ENCODE results near the gene LCK. TPM values are rescaled to one million over a fixed set of nuclear protein-coding genes. Genes with fewer than 3 reads are reported as not detected.
A peak's percentile ranks its signal among the peaks of the same experiment; 100 is the strongest.
"Not testable (repeated sequence)": the region's sequence is repeated elsewhere in the genome, so short reads cannot be mapped to it uniquely, and the experiment has no call there.

The LCK gene
- total RNA-seq, 1 donor from 2014 or later = 0.54 TPM

DNA sequence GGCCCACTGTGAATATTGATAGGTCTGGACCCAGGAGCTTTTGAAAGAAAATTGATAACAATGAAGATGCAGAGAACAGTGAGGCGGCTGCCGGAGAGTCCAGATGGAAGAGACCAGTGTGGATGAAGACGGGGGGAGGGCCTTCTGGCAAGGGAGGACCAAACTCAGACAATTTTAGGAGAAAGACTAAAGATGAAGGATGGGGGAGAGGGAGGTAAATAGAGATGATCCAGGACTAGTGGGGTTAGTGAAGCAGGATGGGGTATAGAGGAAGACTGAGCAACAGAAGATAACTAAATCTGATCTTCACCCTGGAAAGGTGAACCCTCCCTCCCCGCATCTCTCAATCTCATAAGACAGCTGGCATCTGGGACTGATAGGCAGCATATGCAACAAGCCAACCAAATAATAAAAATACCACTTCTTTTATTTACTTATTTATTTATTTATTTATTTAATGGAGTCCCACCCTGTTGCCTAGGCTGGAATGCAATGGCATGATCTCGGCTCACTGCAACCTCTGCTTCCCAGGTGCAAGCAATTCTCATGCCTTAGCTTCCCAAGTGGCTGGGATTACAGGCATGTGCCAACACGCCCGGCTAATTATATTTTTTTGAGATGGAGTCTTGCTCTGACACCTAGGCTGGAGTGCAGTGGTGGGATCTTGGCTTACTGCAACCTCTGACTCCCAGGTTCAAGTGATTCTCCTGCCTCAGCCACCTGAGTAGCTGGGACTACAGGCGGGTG lies 18.3 kb upstream of the LCK start:
- intact Hi-C loops (cut with DNase I) = no loop called here
- DNase-seq (ENCODE audit: low spot score) = no peak

- DNase-seq (ENCODE audit: low spot score) = no peak
- intact Hi-C loops (cut with DNase I) = no loop called here
Measured at GRCh38 chr1:32234792-32235191, 16.3 kb upstream of the LCK start.

GRCh38 chr1:32239337-32239736 lies 11.7 kb upstream of the LCK start:
- intact Hi-C loops (cut with DNase I) = no loop called here
- DNase-seq (ENCODE audit: low spot score) = no peak

- intact Hi-C loops (cut with DNase I) = loop anchor here (2.0 kb wide), 1 partner anchor 17 kb away; the partner anchor contains the start of genes EIF3I and TMEM234
- no peak for DNase-seq (ENCODE audit: low spot score)
Measured at GRCh38 chr1:32239790-32240139, 11.3 kb upstream of the LCK start.

- DNase-seq (ENCODE audit: low spot score) = peak; percentile 84
- intact Hi-C loops (cut with DNase I) = loop anchor here (2.0 kb wide), 1 partner anchor 18 kb away; the partner anchor contains the start of genes EIF3I and TMEM234
Measured at GRCh38 chr1:32240140-32240951, 10.7 kb upstream of the LCK start.

DNA sequence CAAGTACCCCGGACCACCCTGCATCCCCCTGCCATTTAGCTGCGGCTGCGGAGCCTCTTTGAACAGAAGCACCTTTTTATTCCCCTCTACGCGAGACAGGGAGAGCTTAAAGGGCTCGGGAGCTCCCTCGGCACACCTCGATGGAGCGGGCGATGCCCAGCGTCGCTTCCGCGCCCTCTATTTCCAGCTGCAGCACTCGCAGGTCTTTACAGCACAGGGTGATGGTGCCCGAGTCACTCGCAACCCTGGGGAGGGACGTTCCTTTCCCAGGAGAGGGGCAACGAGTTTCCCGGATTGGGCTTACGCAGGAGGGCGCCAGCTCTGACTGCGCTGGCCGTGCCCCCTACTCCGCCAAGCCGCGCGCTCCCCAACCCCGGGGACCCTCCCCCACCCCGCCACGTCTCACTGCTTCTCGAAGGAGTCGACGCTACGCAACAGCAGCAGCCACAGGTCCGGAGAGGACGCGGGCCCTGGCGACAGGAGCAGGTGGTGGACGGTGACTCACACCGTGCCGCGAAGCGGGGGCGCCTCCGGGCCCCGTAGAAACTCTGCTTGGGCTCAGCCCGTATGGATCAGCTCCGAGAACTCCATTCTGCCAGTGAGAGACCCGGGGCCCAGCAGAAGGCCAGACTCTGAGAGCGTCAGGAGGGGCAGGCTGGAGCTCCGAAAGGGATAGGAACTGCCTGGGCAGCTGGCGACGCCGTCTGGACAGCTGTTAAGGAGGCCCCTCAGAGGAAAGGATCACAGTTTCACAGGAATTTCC lies 9.9 kb upstream of the LCK start:
- intact Hi-C loops (cut with DNase I) = loop anchor here (2.0 kb wide), 1 partner anchor 18 kb away; the partner anchor contains the start of genes EIF3I and TMEM234
- DNase-seq (ENCODE audit: low spot score) = no peak

DNA sequence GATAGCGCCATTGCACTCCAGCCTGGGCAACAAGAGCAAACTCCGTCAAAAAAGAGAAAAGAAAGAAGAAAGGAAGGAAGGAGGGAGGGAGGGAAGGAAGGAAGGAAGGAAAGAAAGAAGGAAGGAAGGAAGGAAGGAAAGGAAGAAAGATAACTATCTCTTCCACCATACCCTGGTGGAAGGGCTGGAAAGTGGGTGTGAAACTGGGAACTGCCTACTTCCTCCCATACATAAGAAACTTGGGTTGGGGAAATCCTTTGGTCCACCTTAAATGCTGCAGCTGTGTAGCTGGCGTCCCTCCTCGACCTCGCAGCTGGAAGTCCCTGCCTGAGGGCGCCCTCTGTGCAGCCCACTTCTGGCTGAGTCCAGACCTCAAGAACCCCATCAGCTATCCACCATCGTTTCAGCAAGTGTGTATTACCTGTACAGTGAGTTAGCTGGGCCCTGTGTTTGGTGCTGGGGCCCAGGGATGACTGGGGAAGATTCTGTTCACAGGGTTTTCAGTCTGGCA lies 8.7 kb upstream of the LCK start:
- intact Hi-C loops (cut with DNase I) = no loop called here
- DNase-seq (ENCODE audit: low spot score) = no peak

GRCh38 chr1:32246888-32247273 lies 4.2 kb upstream of the LCK start, which contains the start of gene FAM167B:
Gene FAM167B, plus strand, starts transcription at chr1:32247222. Its CDS starts 200 bp downstream, at chr1:32247422.
- peak; percentile 79 for DNase-seq (ENCODE audit: low spot score)
- intact Hi-C loops (cut with DNase I) = no loop called here

DNA sequence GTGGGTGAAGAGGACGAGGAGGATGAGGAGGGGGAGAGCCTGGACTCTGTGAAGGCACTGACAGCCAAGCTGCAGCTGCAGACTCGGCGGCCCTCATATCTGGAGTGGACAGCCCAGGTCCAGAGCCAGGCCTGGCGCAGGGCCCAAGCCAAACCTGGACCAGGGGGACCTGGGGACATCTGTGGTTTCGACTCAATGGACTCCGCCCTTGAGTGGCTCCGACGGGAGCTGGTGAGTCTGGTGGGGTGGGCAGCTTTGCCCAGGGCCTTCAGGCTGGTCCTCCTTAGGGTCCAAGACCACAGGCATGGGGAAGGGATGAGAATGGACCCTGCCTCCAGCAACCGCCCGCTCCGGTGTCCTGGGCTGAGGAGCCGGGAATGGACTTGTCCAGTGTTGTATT lies 3.6 kb upstream of the LCK start:
- intact Hi-C loops (cut with DNase I) = no loop called here
- no peak for DNase-seq (ENCODE audit: low spot score)

- peak; percentile 93 for DNase-seq (ENCODE audit: low spot score)
- intact Hi-C loops (cut with DNase I) = no loop called here
Measured at GRCh38 chr1:32247983-32248889, 2.8 kb upstream of the LCK start.

- intact Hi-C loops (cut with DNase I) = loop anchor here (2.0 kb wide), 1 partner anchor 41 kb away; no protein-coding TSS in a partner anchor
- DNase-seq (ENCODE audit: low spot score) = peak; percentile 83
Measured at GRCh38 chr1:32249831-32250525, 1.1 kb upstream of the LCK start.

DNA sequence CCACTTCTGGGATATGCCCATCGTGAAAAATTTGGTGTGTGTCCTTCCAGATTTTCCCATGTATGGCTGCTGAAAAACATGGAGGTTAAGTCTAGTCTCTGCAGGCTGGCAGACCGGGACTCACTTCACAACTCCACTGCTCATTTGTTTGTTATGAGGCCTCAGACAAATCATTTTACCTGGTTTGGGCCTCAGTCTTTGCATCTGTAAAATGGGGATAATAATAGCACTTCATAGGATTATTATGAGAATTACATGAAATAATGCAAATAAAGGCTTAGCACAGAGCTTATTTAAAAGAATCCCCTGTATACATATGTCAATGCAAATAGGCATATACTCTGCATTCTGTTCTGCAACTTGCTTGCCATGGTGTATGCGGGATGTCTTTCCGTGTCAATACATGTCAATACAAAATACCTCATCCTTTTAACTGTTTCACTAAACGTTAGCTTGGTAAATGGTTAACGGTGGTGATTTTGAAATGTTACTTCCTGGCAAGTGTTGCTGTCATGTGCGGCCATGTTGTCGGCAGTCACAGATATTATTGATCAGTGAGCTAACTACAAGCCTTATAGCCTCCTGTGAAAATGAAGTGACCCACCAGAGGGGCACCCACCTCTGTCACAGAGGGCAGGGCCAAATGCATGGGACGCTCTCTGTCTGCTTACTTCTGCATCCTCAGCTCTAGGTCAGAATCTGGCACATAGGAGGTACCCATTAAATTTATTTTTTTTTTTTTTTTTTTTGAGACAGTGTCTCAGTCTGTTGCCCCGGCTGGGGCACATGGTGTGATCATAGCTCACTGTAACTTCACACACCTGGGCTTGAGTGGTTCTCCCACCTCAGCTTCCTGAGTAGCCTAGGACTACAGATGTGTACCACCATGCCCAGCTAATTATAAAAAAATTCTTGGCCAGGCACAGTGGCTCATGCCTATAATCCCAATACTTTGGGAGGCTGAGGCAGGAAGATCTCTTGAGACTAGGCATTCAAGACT lies 4.3 kb downstream of the LCK start:
- no peak for DNase-seq (ENCODE audit: low spot score)
- intact Hi-C loops (cut with DNase I) = no loop called here

GRCh38 chr1:32256473-32257226 lies 5.6 kb downstream of the LCK start:
- no peak for DNase-seq (ENCODE audit: low spot score)
- intact Hi-C loops (cut with DNase I) = no loop called here

DNA sequence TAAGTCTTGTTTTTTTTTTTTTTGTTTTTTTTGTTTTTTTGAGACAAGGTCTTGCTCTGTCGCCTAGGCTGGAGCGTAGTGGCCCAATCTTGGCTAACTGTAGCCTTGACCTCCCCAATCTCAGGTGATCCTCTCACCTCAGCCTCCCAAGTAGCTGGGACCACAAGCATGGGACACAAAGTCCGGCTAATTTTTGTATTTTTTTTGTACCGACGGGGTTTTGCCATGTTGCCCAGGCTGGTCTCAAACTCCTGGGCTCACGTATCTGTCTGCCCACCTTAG lies 6.1 kb downstream of the LCK start:
- intact Hi-C loops (cut with DNase I) = no loop called here
- DNase-seq (ENCODE audit: low spot score) = no peak

- DNase-seq (ENCODE audit: low spot score); intact Hi-C loops (cut with DNase I): not testable (repeated sequence)
Measured at GRCh38 chr1:32263236-32263593, 12.2 kb downstream of the LCK start.

- intact Hi-C loops (cut with DNase I) = no loop called here
- no peak for DNase-seq (ENCODE audit: low spot score)
Measured at GRCh38 chr1:32263744-32264143, 12.7 kb downstream of the LCK start.

GRCh38 chr1:32265846-32266245 lies 14.8 kb downstream of the LCK start:
- DNase-seq (ENCODE audit: low spot score) = no peak
- intact Hi-C loops (cut with DNase I) = no loop called here
